NCI-H2029 treated with DMSO at 0.1 percent for 48 hours (cell line): ENCODE results near the gene LRRK1.
"Not testable (repeated sequence)": the region's sequence is repeated elsewhere in the genome, so short reads cannot be mapped to it uniquely, and the experiment has no call there.

Experiments
- DNase-seq: peaks from one replicate; lab custom pipeline; 2025; lab: John Stamatoyannopoulos, UW

Gene LRRK1

GRCh38 chr15:101093958-101094357 lies 174.8 kb downstream of the LRRK1 start:
- DNase-seq, result no peak

DNA sequence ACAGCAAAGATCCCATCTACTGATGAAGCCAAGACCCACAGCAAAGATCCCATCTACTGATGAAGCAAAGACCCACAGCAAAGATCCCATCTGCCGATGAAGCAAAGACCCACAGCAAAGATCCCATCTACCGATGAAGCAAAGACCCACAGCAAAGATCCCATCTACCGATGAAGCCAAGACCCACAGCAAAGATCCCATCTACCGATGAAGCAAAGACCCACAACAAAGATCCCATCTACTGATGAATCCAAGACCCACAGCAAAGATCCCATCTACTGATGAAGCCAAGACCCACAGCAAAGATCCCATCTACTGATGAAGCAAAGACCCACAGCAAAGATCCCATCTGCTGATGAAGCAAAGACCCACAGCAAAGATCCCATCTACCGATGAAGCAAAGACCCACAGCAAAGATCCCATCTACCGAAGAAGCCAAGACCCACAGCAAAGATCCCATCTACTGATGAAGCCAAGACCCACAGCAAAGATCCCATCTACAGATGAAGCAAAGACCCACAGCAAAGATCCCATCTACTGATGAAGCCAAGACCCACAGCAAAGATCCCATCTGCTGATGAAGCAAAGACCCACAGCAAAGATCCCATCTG lies 176.7 kb downstream of the LRRK1 start:
- DNase-seq, result not testable (repeated sequence)

DNA sequence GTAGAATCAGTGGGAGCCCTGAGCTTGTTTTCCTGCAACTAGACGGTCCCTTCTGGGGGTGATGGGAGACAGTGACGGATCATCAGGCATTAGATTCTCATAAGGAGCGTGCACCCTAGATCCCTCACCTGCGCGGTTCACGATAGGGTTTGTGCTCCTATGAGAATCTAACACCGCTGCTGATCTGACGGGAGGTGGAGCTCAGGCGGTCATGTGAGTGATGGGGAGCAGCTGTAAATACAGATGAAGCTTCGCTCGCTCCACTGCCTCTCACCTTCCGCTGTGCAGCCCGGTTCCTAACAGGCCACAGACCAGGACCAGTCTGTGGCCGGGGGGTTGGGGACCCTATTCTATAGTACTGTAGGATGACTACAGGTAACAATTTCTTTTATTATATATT lies 178.0 kb downstream of the LRRK1 start:
- no peak for DNase-seq

DNA sequence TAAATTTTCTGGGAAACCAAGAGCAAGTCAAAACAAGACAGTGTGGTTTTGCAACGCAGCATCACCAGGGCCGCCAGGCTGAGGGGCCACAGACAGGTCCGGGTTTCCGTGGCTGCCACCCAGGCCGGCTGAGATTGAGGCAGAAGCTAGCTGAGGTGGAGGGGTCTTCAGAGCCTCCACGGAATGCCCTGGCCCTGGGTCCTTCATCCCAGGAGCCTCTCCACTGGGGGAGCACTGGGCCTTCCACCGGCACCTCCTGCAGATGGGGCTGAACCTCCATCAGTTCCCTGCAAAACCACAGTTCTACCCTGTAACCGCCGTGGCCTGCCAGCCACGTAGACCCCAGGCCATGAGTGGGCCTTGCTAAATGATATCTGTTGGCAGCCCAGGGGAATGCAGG lies 180.0 kb downstream of the LRRK1 start:
- no peak for DNase-seq

DNA sequence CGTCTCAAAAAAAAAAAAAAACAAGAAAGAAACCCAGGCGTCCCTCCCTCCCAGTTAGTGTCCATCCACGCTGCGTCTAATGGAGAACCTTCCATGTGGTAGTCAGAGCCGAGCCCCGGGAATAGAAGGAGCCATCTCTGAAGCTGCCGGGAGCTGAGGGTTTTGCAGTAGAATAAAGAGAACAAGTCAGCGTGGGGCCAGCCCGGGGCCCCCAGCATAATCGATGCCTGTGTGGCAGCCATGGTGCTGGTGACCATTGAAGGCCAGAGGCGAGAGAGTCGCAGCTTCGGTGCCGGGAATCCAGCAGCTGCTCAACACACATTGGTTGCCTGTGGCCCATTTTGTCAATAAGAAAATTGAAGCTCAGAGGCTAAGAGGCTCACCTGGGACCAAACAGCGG lies 181.0 kb downstream of the LRRK1 start:
- no peak for DNase-seq

- DNase-seq, result no peak
These were observed 181.7 kb downstream of the LRRK1 start for GRCh38 chr15:101100593-101101442.

- DNase-seq, result no peak
These were observed 182.5 kb downstream of the LRRK1 start for GRCh38 chr15:101101676-101102075.

DNA sequence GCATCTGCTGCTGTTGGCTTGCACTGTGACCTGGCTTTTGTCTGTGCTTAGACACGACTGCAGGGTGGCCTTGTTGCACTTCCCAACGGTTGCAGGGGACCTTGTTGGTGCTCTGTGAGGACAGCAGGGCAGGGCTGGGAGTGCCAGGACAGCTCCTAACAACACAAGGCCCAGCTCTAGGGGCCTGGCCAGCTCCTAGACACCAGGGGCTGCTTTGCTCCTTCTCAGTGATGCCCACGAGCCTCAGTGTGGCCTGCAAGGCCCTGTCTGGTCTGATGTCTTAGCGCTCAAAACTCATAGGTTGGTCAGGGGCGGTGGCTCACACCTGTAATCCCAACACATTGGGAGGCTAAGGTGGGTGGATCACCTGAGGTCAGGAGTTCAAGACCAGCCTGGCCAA lies 183.6 kb downstream of the LRRK1 start:
- no peak for DNase-seq

DNA sequence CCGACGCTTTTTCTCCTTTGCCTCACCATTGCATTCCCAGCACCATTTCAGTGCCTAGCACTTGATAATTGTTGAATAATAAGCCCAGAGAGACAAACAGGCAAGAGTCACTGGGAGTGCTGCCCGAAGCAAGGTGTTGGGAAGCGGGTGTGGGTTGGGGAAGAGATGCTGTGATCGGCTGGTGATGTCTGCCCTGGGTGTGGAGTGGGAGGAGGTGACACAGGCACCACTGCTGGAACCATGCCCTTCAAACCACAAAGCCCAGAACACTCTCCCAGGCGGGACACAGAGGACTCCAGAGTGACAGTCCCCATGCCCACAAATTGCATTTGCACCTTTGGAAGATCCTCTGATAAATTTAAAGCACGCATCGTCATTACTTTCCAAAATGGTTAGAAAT lies 184.4 kb downstream of the LRRK1 start:
- DNase-seq, result no peak

- no peak for DNase-seq
These were observed 185.0 kb downstream of the LRRK1 start for GRCh38 chr15:101104141-101104540.

GRCh38 chr15:101105059-101105891 lies 186.1 kb downstream of the LRRK1 start:
- DNase-seq, result no peak

- DNase-seq, result no peak
These were observed 187.9 kb downstream of the LRRK1 start for GRCh38 chr15:101107101-101107500.

GRCh38 chr15:101107625-101108460 lies 188.7 kb downstream of the LRRK1 start:
- no peak for DNase-seq

DNA sequence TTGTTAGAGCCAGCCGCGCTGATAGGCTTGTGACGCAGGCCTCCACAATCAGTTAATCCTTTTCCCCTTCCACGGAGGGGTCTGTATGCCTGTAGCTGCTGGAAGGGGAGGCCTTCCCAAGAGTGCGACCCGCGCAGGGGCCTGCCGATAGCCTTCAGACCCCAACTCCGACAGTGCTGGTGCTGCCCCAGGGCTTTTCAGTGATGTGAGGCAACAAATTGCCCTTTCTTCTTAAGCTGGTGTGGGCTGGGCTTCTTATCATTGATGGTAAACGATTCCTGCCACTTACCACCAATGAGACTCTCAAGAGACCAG lies 189.3 kb downstream of the LRRK1 start:
- no peak for DNase-seq

- no peak for DNase-seq
These were observed 189.6 kb downstream of the LRRK1 start for GRCh38 chr15:101108791-101109190.

- DNase-seq, result no peak
These were observed 191.8 kb downstream of the LRRK1 start for GRCh38 chr15:101110681-101111569.

- DNase-seq, result no peak
These were observed 192.6 kb downstream of the LRRK1 start for GRCh38 chr15:101111570-101112262.

DNA sequence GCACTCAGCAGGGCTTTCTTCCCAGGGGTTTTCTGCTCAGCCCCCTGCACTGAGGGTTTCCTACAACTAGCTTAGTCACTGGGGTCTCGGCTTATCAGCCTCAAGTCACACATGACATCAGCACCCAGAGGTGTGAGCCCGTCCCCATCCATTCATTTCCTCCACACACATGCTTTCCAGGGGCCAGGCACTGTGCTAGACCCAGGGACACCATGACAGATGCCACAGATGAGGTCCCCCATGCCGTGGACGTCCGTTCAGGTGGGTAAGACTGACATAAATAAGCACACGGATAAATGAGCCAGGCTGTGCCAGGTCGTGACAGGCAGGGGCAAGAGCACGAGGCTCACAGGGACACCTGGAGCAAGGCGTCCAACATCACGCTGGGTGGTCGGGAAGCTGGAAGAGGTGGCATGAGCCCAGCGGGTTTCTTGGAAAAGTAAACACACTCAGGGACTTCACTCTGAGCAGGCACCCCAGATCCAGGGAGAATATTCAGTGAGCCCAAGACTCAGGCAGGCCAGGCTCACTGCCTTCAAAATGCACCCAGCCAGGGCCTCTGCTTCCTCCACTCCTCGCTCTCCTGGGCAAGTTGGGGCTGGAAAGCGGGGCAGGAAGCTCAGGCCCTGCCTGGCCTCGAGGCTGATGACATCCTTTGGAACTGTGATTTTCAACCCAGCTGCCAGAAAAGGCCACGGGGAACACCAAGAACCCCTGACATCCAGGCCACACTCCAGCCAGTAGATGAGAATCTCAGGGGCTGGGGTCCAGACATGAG lies 193.4 kb downstream of the LRRK1 start:
- no peak for DNase-seq
